HepG2 (cell line): Measurements from ENCODE around the gene PELO. TPM values are rescaled to one million over a fixed set of nuclear protein-coding genes. Genes with fewer than 3 reads are reported as not detected.
A peak's percentile ranks its signal among the peaks of the same experiment; 100 is the strongest.

ENCODE experiments used
- ATF4 ChIP-seq, 2 experiments: fragments of 450-650 bp in 1 of 2; sonication (generic) in 1 of 2; formaldehyde crosslinking; IDR thresholded peaks; 2 replicates each; pipeline versions ENCODE4 v1.5.0 to v1.8.0; 2020 to 2022; ENCODE audit warnings: mild to moderate bottlenecking in 1 of 2, missing genetic modification reagents in 1 of 2
- CREB3 ChIP-seq: sonication (generic); formaldehyde crosslinking; IDR thresholded peaks from 2 replicates; pipeline ENCODE4 v1.5.0; 2020; ENCODE audit warnings: missing genetic modification reagents
- FOXP4 ChIP-seq: sonication (generic); formaldehyde crosslinking; IDR thresholded peaks from 2 replicates; pipeline ENCODE4 v1.4.0; 2020; ENCODE audit warnings: missing genetic modification reagents
- HOXA5 ChIP-seq: sonication (generic); formaldehyde crosslinking; IDR thresholded peaks from 2 replicates; pipeline ENCODE4 v1.4.0; 2020; ENCODE audit warnings: missing genetic modification reagents
- IKZF5 ChIP-seq: IDR thresholded peaks from 2 replicates; pipeline ENCODE4 v1.6.1; 2018; ENCODE audit warnings: missing genetic modification reagents, mild to moderate bottlenecking, missing compliant biosample characterization
- MBD4 ChIP-seq: IDR thresholded peaks from 2 replicates; pipeline ENCODE4 v1.6.1; 2012; ENCODE audit warnings: low read length, inconsistent platforms, borderline replicate concordance
- MIXL1 ChIP-seq: IDR thresholded peaks from 2 replicates; pipeline ENCODE4 v1.6.1; 2016
- SPEN ChIP-seq: sonication (generic); formaldehyde crosslinking; IDR thresholded peaks from 2 replicates; pipeline ENCODE4 v1.5.1; 2020; ENCODE audit warnings: low read depth, mild to moderate bottlenecking, missing genetic modification reagents
- TCF7L2 ChIP-seq: IDR thresholded peaks from 2 replicates; pipeline ENCODE4 v1.6.1; 2011; ENCODE audit warnings: mild to moderate bottlenecking, low read depth, low read length, moderate library complexity
- TOE1 ChIP-seq: sonication (generic); formaldehyde crosslinking; IDR thresholded peaks from 2 replicates; pipeline ENCODE4 v1.4.0; 2020; ENCODE audit warnings: mild to moderate bottlenecking, missing genetic modification reagents
- WIZ ChIP-seq: sonication (generic); formaldehyde crosslinking; IDR thresholded peaks from 2 replicates; pipeline ENCODE4 v1.5.1; 2020; ENCODE audit warnings: mild to moderate bottlenecking, missing genetic modification reagents
- YEATS4 ChIP-seq: sonication (generic); formaldehyde crosslinking; IDR thresholded peaks from 2 replicates; pipeline ENCODE4 v1.4.0; 2020; ENCODE audit warnings: missing genetic modification reagents, borderline replicate concordance
- ZFP37 ChIP-seq: sonication (generic); formaldehyde crosslinking; IDR thresholded peaks from 2 replicates; pipeline ENCODE4 v1.4.0; 2020; ENCODE audit warnings: missing genetic modification reagents, borderline replicate concordance
- ZNF143 ChIP-seq: sonication (generic); formaldehyde crosslinking; IDR thresholded peaks from 2 replicates; pipeline ENCODE4 v1.4.0; 2020; ENCODE audit warnings: missing genetic modification reagents
- ZNF225 ChIP-seq: sonication (generic); formaldehyde crosslinking; IDR thresholded peaks from 2 replicates; pipeline ENCODE4 v1.4.0; 2020; ENCODE audit warnings: mild to moderate bottlenecking, missing genetic modification reagents
- ZNF280B ChIP-seq: sonication (generic); formaldehyde crosslinking; IDR thresholded peaks from 2 replicates; pipeline ENCODE4 v1.5.0; 2020; ENCODE audit warnings: missing genetic modification reagents, mild to moderate bottlenecking, borderline replicate concordance
- ZNF337 ChIP-seq: sonication (generic); formaldehyde crosslinking; IDR thresholded peaks from 2 replicates; pipeline ENCODE4 v1.5.1; 2020; ENCODE audit warnings: missing genetic modification reagents, low read depth, mild to moderate bottlenecking, borderline replicate concordance
- ZNF543 ChIP-seq: sonication (generic); formaldehyde crosslinking; IDR thresholded peaks from 2 replicates; pipeline ENCODE4 v1.4.0; 2020; ENCODE audit warnings: mild to moderate bottlenecking, missing genetic modification reagents
- ZNF749 ChIP-seq: sonication (generic); formaldehyde crosslinking; IDR thresholded peaks from 2 replicates; pipeline ENCODE4 v1.8.0; 2022; ENCODE audit warnings: mild to moderate bottlenecking, missing genetic modification reagents, moderate library complexity, borderline replicate concordance
- ZNF800 ChIP-seq: sonication (generic); formaldehyde crosslinking; IDR thresholded peaks from 2 replicates; pipeline ENCODE4 v1.4.0; 2020; ENCODE audit warnings: missing genetic modification reagents
- polyA plus RNA-seq, 8 experiments: library from polyadenylated mRNA; depleted of rRNA in 3 of 8; stranded (reverse) in 7 of 8; unstranded in 1 of 8; fragments of >200 nt; fragmentation: Illumina TruSeq in 4 of 8; extraction: Trizol in 4 of 8; gene quantifications; 2 replicates each; pipeline versions ENCODE4 v1.2.1 to v1.2.3, GENCODE V29; 2011 to 2016; ENCODE audit warnings: low read depth in 4 of 8, missing spikeins in 1 of 8, mixed read lengths in 1 of 8; ENCODE audit not compliant: insufficient read depth in 1 of 8
- total RNA-seq, 5 experiments: library from RNA; depleted of rRNA; stranded (reverse); fragments of >200 nt; fragmentation: Illumina TruSeq; extraction: Trizol; gene quantifications; 2 replicates each; pipeline ENCODE4 v1.2.3, GENCODE V29; 2016; ENCODE audit warnings: low read depth in 1 of 5

Gene PELO
- total and polyA plus RNA-seq, 2 of the 13 experiments (the other 11 are each of a cell fraction or from before 2014, with no cell fraction given), result 19.0 to 23.9 TPM

- TF ChIP-seq MBD4 (no peak), IKZF5 (no peak), ZNF749 (CRISPR knock-in tag) (no peak), ZFP37 (CRISPR knock-in tag) (peak; percentile 73; the same call in 1 of the 2 replicates), SPEN (CRISPR knock-in tag) (0 out of 2 replicates have a peak, but pooled peaks have one; percentile 18), MIXL1 (CRISPR knock-in tag) (no peak), ZNF337 (CRISPR knock-in tag) (no peak), WIZ (0 out of 2 replicates have a peak, but pooled peaks have one; percentile 72), ZNF143 (CRISPR knock-in tag) (0 out of 2 replicates have a peak, but pooled peaks have one; percentile 47), FOXP4 (CRISPR knock-in tag) (peak; percentile 36; the same call in 1 of the 2 replicates), ATF4 (CRISPR knock-in tag; IDR thresholded peaks at IDR 0.05) (no peak), ZNF800 (CRISPR knock-in tag) (peak; percentile 60; the same call in 1 of the 2 replicates), ZNF225 (no peak), HOXA5 (CRISPR knock-in tag) (no peak; the same call in 1 of the 2 replicates), TOE1 (CRISPR knock-in tag) (no peak), ZNF280B (0 out of 2 replicates have a peak, but pooled peaks have one; percentile 52), CREB3 (CRISPR knock-in tag) (0 out of 2 replicates have a peak, but pooled peaks have one; percentile 40), TCF7L2 (no peak), ZNF543 (CRISPR knock-in tag) (peak; percentile 20; the same call in 1 of the 2 replicates), YEATS4 (peak; percentile 72)
Measured at GRCh38 chr5:52800394-52801213, 12.9 kb downstream of the PELO start (continued).
